LNCAP (cell line): Measurements from ENCODE around the gene LBHD2.

ENCODE experiments used
- CTCF ChIP-seq: fragments of 450-650 bp; IDR thresholded peaks from 2 replicates; pipeline ENCODE4 v1.5.1; 2017; ENCODE audit warnings: mild to moderate bottlenecking

Gene LBHD2

GRCh38 chr14:103084021-103084919 lies at the start of gene LBHD2:
LBHD2 (plus strand) TSS chr14:103084210; CDS start chr14:103086013, 1,803 bp downstream.
- no peak for TF ChIP-seq CTCF

GRCh38 chr14:103041464-103041863 lies 42.5 kb upstream of the LBHD2 start:
- no peak for TF ChIP-seq CTCF

GRCh38 chr14:103043257-103044015 lies 40.6 kb upstream of the LBHD2 start:
- no peak for TF ChIP-seq CTCF

DNA sequence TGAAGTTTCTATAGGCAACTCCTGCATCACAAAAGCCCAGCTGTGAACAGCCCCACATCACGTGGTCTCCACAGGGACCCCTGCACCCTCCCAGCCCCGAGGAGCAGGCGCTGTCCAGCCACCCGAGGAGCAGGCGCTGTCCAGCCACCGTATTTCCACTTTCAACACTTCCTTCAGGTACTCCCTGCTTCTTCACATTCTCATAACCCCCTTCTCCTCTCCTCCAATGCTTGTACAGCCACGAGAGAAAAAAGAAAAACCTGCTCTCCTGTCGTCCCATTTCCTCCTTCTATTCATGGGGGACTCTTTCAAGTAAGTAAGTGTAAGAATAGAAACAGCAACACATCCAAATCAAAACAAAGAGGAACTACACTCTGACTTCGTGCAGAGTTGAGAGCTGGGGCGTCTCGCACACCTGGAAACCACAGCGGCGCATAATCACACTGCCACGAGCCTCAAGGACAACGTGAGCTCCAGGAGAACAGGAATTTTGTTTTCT lies 38.6 kb upstream of the LBHD2 start:
- TF ChIP-seq CTCF = no peak

DNA sequence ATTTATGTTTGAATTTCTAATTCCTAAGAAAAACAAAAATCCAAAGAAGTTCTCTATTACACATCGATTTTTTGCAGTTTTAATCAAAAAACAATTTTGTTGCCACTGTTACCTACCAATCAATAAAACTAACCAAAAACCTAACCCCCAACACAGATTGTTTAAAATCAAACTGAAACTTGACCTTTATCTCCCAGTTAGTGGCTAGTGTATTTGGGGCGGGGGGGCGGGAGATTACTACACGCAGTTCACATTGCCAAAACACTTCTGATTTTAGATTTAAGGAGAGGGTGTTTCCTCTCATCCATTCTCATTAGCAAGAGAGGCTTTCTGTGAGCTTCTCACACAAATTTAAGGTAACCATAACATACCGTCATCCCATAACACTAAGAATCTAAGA lies 33.1 kb upstream of the LBHD2 start:
- no peak for TF ChIP-seq CTCF

GRCh38 chr14:103052407-103052806 lies 31.6 kb upstream of the LBHD2 start:
- TF ChIP-seq CTCF = no peak

DNA sequence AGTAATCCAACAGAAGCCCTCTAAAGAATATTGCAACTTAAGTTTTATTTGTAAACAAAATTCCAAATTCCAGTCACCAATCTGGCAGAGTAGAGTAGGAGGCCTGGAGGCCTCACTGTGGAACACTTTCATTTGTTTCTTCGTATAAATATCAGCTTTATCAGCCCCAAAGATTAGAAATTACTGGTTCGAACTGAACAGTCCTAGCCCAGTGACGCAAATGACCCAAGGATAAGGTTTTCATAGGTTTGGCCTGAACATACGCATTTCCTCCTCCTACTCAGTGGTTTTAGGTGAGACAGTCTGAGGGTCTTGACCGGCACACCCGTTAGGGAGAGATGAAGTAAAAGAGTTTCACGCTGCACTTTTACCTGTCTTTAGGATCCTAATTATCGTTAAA lies 28.3 kb upstream of the LBHD2 start:
- no peak for TF ChIP-seq CTCF
